Fibroblast of pulmonary artery (primary cell): ENCODE data around the gene SLC39A6.

Experiments used
- DNase-seq: peaks from one replicate; pipeline ENCODE4 v3.0.0-alpha.2; 2010; ENCODE audit warnings: low read depth
- H3K4me3 ChIP-seq: replicated peaks from 2 replicates; pipeline ENCODE4 v1.5.1; 2011; ENCODE audit warnings: low read depth, mild to moderate bottlenecking, control low read depth, low read length, moderate library complexity
- CTCF ChIP-seq: IDR thresholded peaks from 2 replicates; pipeline ENCODE4 v1.5.1; 2011; ENCODE audit warnings: mild to moderate bottlenecking, control low read depth, low read length, inconsistent platforms; ENCODE audit errors: missing control alignments

The SLC39A6 gene

GRCh38 chr18:36114738-36115137, 14.4 kb downstream of the SLC39A6 start:
- DNase-seq = no peak
- TF ChIP-seq CTCF = no peak
- no peak overlapping the region for H3K4me3 ChIP-seq

- no peak for DNase-seq
- no peak overlapping the region for H3K4me3 ChIP-seq
- no peak for TF ChIP-seq CTCF
Measured at GRCh38 chr18:36114251-36114650, 14.9 kb downstream of the SLC39A6 start.

DNA sequence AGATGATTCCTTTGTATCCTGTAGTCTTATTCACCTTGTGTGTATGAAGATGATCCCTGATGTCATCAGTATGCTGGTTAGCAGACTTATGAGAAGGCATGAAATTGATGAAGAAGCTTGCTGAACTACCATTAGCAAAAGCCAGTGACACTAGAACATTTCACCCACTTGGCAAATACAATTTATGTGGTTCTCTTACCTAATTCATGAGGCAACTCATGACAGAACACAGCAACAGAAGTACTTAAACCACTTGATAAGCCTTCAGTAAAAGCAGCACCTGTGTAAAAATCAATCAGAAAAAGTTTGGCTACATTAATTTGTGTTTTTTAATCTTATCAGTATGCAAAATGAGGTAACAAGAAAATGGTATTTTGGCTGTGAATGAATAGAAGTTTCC, 16.8 kb downstream of the SLC39A6 start:
- no peak for TF ChIP-seq CTCF
- no peak overlapping the region for H3K4me3 ChIP-seq
- no peak for DNase-seq

- H3K4me3 ChIP-seq = no peak overlapping the region
- TF ChIP-seq CTCF = no peak
Measured at GRCh38 chr18:36109737-36110136, 19.4 kb downstream of the SLC39A6 start.

DNA sequence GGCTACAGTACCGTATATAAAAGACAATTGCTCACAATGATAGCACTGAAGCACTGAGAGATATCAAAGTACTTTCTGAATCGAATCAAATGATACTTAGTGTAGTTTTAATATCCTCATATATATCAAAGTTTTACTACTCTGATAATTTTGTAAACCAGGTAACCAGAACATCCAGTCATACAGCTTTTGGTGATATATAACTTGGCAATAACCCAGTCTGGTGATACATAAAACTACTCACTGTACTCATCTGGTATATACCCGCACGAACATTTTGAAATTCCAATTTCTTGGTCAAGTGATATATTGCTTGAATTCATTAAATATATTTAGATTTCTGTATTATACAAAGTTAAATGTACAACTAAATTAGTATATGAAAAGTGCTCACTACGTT, 20.5 kb downstream of the SLC39A6 start:
- H3K4me3 ChIP-seq = no peak overlapping the region
- DNase-seq = no peak
- no peak for TF ChIP-seq CTCF

More at GRCh38 chr18:36109737-36110136, 19.4 kb downstream of the SLC39A6 start:
- DNase-seq = no peak

DNA sequence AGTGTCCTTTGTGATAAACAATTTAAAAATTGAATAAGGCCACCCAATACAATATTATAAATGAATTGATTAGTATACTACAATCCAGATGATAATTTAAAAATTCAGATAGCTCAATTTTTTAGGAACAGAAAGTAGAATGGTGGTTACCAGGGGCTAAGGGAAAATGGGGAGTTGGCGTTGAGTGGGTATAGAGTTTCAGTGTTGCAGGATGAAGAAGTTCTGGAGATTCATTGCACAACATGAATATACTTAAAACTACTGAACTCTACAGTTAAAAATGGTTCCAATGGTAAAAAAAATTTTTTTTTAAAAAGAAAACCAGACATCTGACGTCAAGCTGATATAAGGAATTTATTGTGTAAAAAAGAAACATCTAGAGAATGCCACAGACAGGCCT, 20.9 kb downstream of the SLC39A6 start:
- H3K4me3 ChIP-seq = no peak overlapping the region
- no peak for TF ChIP-seq CTCF
- no peak for DNase-seq

DNA sequence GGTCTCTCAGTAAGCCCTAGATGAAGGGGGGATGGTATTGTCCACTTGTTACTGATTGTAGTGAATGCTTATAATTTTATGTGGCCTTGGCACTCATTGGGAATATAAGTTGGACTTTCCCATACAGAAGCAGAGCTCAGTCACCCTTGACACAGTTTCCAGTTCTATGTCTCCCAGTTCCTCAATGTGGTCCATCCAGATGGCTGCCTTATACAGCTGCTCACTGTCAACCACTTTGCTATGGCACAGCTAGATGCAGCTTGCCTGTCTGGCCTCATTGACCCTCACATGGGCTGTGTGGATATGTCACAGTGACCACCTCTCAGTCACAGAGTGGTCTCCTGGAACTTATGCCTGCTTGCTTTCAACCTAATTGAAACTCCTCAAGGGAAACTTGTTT, 21.7 kb downstream of the SLC39A6 start:
- no peak for DNase-seq
- TF ChIP-seq CTCF = no peak
- no peak overlapping the region for H3K4me3 ChIP-seq
